Measurements from ENCODE around the gene CFAP299. TPM values are rescaled to one million over a fixed set of nuclear protein-coding genes. Genes with fewer than 3 reads are reported as not detected.

The CFAP299 gene
- total and polyA plus RNA-seq, 2 of the 8 experiments (the other 6 are each of a cell fraction or from before 2014, with no cell fraction given) = not detected

DNA sequence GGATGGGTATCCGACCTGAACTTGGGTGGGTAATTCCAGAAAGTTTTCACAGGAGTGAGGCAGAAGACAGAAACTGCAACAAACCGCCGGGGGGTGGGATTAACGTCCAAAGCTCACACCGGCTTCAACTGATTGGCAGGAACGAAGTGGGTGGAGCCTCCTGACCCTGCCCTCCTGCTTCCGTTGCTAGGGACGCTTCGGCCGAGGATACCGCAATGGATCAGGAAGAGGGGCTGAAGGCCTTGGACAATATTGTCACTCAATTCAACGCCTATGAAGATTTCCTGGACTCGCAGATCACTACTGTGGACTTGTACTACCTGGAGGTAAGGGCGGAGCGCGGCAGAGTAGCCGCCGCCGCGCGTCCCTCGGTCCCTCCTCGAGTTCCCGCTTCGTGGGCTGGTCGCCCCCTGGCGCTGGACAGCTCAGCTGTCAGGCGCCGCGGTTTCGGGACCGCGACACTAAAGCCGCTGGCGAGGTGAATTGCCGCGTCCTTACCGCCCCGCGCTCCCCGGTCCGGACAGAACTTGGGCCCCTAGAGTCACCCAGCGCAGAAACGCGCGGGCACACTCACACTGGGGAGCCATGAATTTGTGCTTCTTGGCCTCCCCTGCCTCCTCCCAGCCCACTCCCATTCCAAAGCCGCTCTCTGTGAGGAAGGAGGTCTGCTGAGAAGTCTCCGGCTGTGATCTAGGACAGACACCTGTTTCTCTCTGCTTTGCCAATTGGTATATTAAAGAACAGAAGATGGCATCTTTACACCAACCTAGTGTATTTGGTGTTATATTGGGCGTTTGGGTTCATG, at the start of gene CFAP299 (continued):
- TF ChIP-seq RFX5 (IDR thresholded peaks at IDR 0.05; ENCODE audit: borderline replicate concordance, low read depth, low read length) = no peak
- TF ChIP-seq CTBP2 (IDR thresholded peaks at IDR 0.05; ENCODE audit: borderline replicate concordance, insufficient read depth, insufficient read length, low read length) = no peak
- 0 out of 2 replicates have a peak, but pooled peaks have one; percentile 33 for TF ChIP-seq TCF12 (IDR thresholded peaks at IDR 0.05; ENCODE audit: low read depth, low read length)
- peak; percentile 95 for TF ChIP-seq SAP30 (IDR thresholded peaks at IDR 0.05; ENCODE audit: insufficient read depth, insufficient replicate concordance, low read length)
- TF ChIP-seq EZH2 (IDR thresholded peaks at IDR 0.05; ENCODE audit: low read depth, low read length, severe bottlenecking) = peak; percentile 37
- no peak for TF ChIP-seq KDM5A (IDR thresholded peaks at IDR 0.05; ENCODE audit: low read length)
- TF ChIP-seq CEBPB (IDR thresholded peaks at IDR 0.05; ENCODE audit: low read depth, low read length) = no peak
- peak; percentile 31 to 49; a peak in 3 of 4 replicates for TF ChIP-seq RAD21 (IDR thresholded peaks at IDR 0.05 in 1 of 2, conservative IDR thresholded peaks at IDR 0.05 in 1 of 2; ENCODE audit: low read depth in 2 of 2, low read length in 2 of 2)
- TF ChIP-seq GABPA (IDR thresholded peaks at IDR 0.05; ENCODE audit: borderline replicate concordance, insufficient read depth, low read length) = no peak
- 0 out of 2 replicates have a peak, but pooled peaks have one; percentile 8 for TF ChIP-seq SP1 (IDR thresholded peaks at IDR 0.05; ENCODE audit: low read depth, low read length)
- TF ChIP-seq MAFK (IDR thresholded peaks at IDR 0.05; ENCODE audit: low read depth, low read length) = no peak
- TF ChIP-seq, protein P1, sequence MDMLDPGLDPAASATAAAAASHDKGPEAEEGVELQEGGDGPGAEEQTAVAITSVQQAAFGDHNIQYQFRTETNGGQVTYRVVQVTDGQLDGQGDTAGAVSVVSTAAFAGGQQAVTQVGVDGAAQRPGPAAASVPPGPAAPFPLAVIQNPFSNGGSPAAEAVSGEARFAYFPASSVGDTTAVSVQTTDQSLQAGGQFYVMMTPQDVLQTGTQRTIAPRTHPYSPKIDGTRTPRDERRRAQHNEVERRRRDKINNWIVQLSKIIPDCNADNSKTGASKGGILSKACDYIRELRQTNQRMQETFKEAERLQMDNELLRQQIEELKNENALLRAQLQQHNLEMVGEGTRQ (IDR thresholded peaks at IDR 0.05; ENCODE audit: low read length) = no peak
- TF ChIP-seq CBX8 (IDR thresholded peaks at IDR 0.05; ENCODE audit: borderline replicate concordance, low read depth, low read length) = no peak
- no peak for TF ChIP-seq BCL11A (IDR thresholded peaks at IDR 0.05; ENCODE audit: low read depth in 2 of 2, low read length in 2 of 2)
- TF ChIP-seq RXRA (IDR thresholded peaks at IDR 0.05; ENCODE audit: insufficient read depth, low read depth, low read length) = no peak
- peak; percentile 66; the same call in 1 of the 2 replicates for TF ChIP-seq SUZ12 (IDR thresholded peaks at IDR 0.05; ENCODE audit: low read length)
